A673 (cell line): Measurements from ENCODE around the gene ALKBH8. TPM values are rescaled to one million over a fixed set of nuclear protein-coding genes. Genes with fewer than 3 reads are reported as not detected.

ENCODE experiments used
- BruUV-seq: library from RNA; stranded (reverse); fragments of 400-500 nt; replicated peaks from 2 replicates; lab custom pipeline; 2021; lab: Mats Ljungman, UMichigan
- CTCF ChIA-PET: fragments of 300-600 bp; sonication (Branson Sonifier 250); formaldehyde crosslinking; loops from one replicate; lab custom pipeline; 2022; ENCODE audit warnings: antibody characterized with exemption; lab: Charles Lee
- POLR2A ChIA-PET: fragments of 300-600 bp; sonication (Branson Sonifier 250); formaldehyde crosslinking; loops from one replicate; lab custom pipeline; 2022; ENCODE audit warnings: antibody characterized with exemption; ENCODE audit not compliant: low non-redundant PET; lab: Charles Lee
- DNase-seq: peaks from one replicate; pipeline ENCODE4 v3.0.0-alpha.2; 2015; ENCODE audit warnings: low spot score
- H3K27ac ChIP-seq: fragments of 200-600 bp; sonication (generic); 2 replicates; pipeline ENCODE4 v1.5.1; 2016; ENCODE audit warnings: mixed run types, low read depth, mild to moderate bottlenecking, mixed read lengths, antibody characterized with exemption, low read length; ENCODE audit not compliant: poor library complexity, severe bottlenecking
- H3K27me3 ChIP-seq: fragments of 200-600 bp; sonication (generic); replicated peaks from 2 replicates; pipeline ENCODE4 v1.6.1; 2017; ENCODE audit warnings: mixed run types, low read depth, mild to moderate bottlenecking, mixed read lengths, antibody characterized with exemption, low read length; ENCODE audit not compliant: insufficient read depth, poor library complexity
- H3K36me3 ChIP-seq: fragments of 200-600 bp; sonication (generic); 2 replicates; pipeline ENCODE4 v1.6.1; 2016; ENCODE audit warnings: mixed run types, mild to moderate bottlenecking, mixed read lengths, antibody characterized with exemption, low read length; ENCODE audit not compliant: insufficient read depth, poor library complexity, severe bottlenecking
- H3K4me1 ChIP-seq: fragments of 200-600 bp; sonication (generic); 2 replicates; pipeline ENCODE4 v1.6.1; 2017; ENCODE audit warnings: mixed run types, mild to moderate bottlenecking, mixed read lengths, antibody characterized with exemption, low read length; ENCODE audit not compliant: insufficient read depth, poor library complexity, severe bottlenecking
- H3K4me3 ChIP-seq: fragments of 200-600 bp; sonication (generic); 2 replicates; pipeline ENCODE4 v1.5.1; 2016; ENCODE audit warnings: low read depth, mixed run types, mild to moderate bottlenecking, mixed read lengths, low read length; ENCODE audit not compliant: poor library complexity, severe bottlenecking
- H3K9me3 ChIP-seq: fragments of 200-600 bp; sonication (generic); 2 replicates; pipeline ENCODE4 v1.6.1; 2016; ENCODE audit warnings: mixed run types, low read depth, mild to moderate bottlenecking, mixed read lengths, antibody characterized with exemption, low read length; ENCODE audit not compliant: poor library complexity, severe bottlenecking
- CTCF ChIP-seq: fragments of 300-800, 200-600 bp; sonication (generic); conservative IDR thresholded peaks from 2 replicates; pipeline ENCODE4 v1.5.1; 2017; ENCODE audit warnings: low read depth, mild to moderate bottlenecking, antibody characterized with exemption, low read length, moderate library complexity, mixed read lengths
- EZH2 ChIP-seq: fragments of 200-600 bp; sonication (generic); IDR thresholded peaks from 2 replicates; pipeline ENCODE4 v1.6.1; 2017; ENCODE audit warnings: borderline replicate concordance, low read depth, mild to moderate bottlenecking, mixed read lengths, antibody characterized with exemption, low read length; ENCODE audit not compliant: poor library complexity, severe bottlenecking
- intact Hi-C: fragments of 100-400 bp; cut with micrococcal nuclease; formaldehyde crosslinking; loops from one replicate; pipeline ENCODE4 v1.10.0; 2022; ENCODE audit not compliant: unreplicated experiment
- total RNA-seq: library from RNA; stranded (reverse); gene quantifications from 2 replicates; pipeline ENCODE4 v1.2.3, GENCODE V29; 2021

ALKBH8 gene
- total RNA-seq, 1 experiment from 2014 or later: 17.0 TPM

DNA sequence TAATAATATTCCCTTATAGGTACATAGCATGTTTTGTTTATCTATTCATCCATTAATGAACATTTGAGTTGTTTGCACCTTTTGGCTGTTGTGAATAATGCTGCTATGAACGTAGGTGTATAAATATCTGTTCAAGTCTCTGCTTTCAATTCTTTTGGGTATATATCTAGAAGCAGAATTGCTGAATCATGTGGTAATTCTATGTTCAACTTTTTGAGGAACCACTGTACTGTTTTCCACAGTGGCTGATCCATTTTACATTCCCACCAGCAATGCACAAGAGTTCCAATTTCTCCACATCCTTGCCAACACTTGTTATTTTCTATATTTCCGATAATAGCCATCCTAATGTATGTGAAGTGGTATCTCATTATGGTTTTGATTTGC, 56.7 kb downstream of the ALKBH8 start:
- intact Hi-C loops: no loop called here
- no peaks in the 10 kb centered on the region for H3K27me3 ChIP-seq
- H3K36me3 ChIP-seq: no peaks in the 10 kb centered on the region
- H3K4me1 ChIP-seq: no peaks in the 10 kb centered on the region
- no peak overlapping the region for H3K4me3 ChIP-seq
- no peak for TF ChIP-seq CTCF
- TF ChIP-seq EZH2: no peak
- no peak for DNase-seq
- BruUV-seq: no TSS peak
- H3K9me3 ChIP-seq: no peaks in the 10 kb centered on the region
- ChIA-PET CTCF (no interaction called here), POLR2A (no interaction called here)
- no peak overlapping the region for H3K27ac ChIP-seq

DNA sequence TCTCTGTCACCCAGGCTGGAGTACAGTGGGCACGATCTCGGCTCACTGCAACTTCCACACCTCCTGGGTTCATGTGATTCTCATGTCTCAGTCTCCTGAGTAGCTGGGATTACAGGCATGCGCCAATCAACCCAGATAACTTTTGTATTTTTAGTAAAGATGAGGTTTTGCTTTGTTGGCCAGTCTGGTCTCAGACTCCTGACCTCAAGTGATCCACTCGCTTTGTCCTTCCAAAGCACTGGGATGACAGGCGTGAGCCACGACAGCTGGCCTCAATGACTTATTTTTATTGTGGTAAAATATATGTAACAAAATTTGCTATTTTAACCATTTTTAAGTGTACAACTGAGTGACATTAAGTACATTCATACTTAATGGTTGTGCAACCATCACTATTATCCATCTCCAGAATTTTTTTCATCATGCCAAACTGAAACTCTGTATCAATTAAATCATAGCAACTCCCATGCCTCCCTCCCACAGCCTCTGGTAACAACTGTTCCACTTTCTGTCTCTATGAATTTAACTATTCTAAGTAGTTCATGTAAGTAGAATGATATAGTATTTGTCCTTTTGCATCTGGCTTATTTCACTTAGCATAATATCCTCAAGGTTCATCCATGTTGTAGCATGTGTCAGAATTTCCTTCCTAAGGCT, 57.2 kb downstream of the ALKBH8 start:
- POLR2A ChIA-PET: interaction anchor here (0.6 kb wide), 1 partner anchor 14 kb away, joined by 3 read pairs; no protein-coding TSS in a partner anchor
- CTCF ChIA-PET: no interaction called here
- TF ChIP-seq CTCF (no peak), EZH2 (no peak)
- Histone ChIP-seq H3K27ac (no peak overlapping the region), H3K4me1 (no peaks in the 10 kb centered on the region), H3K9me3 (no peaks in the 10 kb centered on the region), H3K27me3 (no peaks in the 10 kb centered on the region), H3K4me3 (no peak overlapping the region), H3K36me3 (no peaks in the 10 kb centered on the region)
- BruUV-seq: no TSS peak
- DNase-seq: no peak
- intact Hi-C loops: no loop called here

GRCh38 chr11:107505647-107506225, 59.8 kb downstream of the ALKBH8 start:
- no peak overlapping the region for H3K4me3 ChIP-seq
- ChIA-PET CTCF (no interaction called here), POLR2A (no interaction called here)
- intact Hi-C loops: no loop called here
- H3K27ac ChIP-seq: no peak overlapping the region
- no peaks in the 10 kb centered on the region for H3K36me3 ChIP-seq
- BruUV-seq: no TSS peak
- no peaks in the 10 kb centered on the region for H3K9me3 ChIP-seq
- no peaks in the 10 kb centered on the region for H3K27me3 ChIP-seq
- no peak for DNase-seq
- no peaks in the 10 kb centered on the region for H3K4me1 ChIP-seq
- TF ChIP-seq CTCF: no peak
- TF ChIP-seq EZH2: no peak
